Measurements from ENCODE around the gene GRIN3A. TPM values are rescaled to one million over a fixed set of nuclear protein-coding genes. Genes with fewer than 3 reads are reported as not detected.

GRIN3A gene
- total RNA-seq, 1 experiment from 2014 or later = 0.03 TPM

DNA sequence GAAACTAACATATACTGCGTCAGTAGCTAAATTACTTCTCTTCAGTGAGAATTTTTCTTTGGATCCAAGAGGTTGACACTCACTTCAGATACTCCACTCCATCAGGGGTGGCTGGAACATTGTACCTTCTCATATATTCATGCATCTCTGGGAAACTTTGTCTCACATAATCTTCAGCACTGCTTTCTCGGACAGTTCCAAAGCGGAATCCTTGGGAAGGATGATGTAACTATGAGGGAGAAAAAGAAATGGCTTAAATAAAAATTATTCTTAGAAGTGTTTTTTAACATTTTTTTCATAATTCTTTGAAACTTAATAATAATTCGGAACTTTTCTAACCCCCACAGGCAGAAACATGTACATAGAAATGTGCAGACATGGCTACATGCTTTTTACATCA is 110.3 kb downstream of the GRIN3A start:
- TF ChIP-seq TCF7L2 (IDR thresholded peaks at IDR 0.05; ENCODE audit: low read depth, low read length) = no peak
- TF ChIP-seq, protein P1, sequence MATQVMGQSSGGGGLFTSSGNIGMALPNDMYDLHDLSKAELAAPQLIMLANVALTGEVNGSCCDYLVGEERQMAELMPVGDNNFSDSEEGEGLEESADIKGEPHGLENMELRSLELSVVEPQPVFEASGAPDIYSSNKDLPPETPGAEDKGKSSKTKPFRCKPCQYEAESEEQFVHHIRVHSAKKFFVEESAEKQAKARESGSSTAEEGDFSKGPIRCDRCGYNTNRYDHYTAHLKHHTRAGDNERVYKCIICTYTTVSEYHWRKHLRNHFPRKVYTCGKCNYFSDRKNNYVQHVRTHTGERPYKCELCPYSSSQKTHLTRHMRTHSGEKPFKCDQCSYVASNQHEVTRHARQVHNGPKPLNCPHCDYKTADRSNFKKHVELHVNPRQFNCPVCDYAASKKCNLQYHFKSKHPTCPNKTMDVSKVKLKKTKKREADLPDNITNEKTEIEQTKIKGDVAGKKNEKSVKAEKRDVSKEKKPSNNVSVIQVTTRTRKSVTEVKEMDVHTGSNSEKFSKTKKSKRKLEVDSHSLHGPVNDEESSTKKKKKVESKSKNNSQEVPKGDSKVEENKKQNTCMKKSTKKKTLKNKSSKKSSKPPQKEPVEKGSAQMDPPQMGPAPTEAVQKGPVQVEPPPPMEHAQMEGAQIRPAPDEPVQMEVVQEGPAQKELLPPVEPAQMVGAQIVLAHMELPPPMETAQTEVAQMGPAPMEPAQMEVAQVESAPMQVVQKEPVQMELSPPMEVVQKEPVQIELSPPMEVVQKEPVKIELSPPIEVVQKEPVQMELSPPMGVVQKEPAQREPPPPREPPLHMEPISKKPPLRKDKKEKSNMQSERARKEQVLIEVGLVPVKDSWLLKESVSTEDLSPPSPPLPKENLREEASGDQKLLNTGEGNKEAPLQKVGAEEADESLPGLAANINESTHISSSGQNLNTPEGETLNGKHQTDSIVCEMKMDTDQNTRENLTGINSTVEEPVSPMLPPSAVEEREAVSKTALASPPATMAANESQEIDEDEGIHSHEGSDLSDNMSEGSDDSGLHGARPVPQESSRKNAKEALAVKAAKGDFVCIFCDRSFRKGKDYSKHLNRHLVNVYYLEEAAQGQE (IDR thresholded peaks at IDR 0.05; ENCODE audit: insufficient read depth in 1 of 2, low read depth in 2 of 2, low read length in 1 of 2) = peak in 1 of 2 experiments; percentile 58; a peak in 2 of 4 replicates
- no peak for TF ChIP-seq POLR2AphosphoS5 (IDR thresholded peaks at IDR 0.05; ENCODE audit: low read depth, low read length)
- TF ChIP-seq SIN3A (IDR thresholded peaks at IDR 0.05; ENCODE audit: borderline replicate concordance, insufficient read depth, low read depth, low read length) = no peak
- intact Hi-C loops (cut with micrococcal nuclease; ENCODE audit: unreplicated experiment) (no loop called here), in situ Hi-C loops (cut with HindIII; ENCODE audit: low pct_unique_long_range_greater_than_20kb, low sequenced_read_pairs) (no loop called here)
- Histone ChIP-seq H3K4me1 (ENCODE audit: control insufficient read depth, insufficient read depth, low read length) (no peaks in the 10 kb centered on the region), H3K9me3 (ENCODE audit: control insufficient read depth, insufficient read depth, low read depth, low read length) (no peaks in the 10 kb centered on the region), H3K4me3 (ENCODE audit: low read depth in 2 of 2, low read length in 2 of 2) (no peak overlapping the region), H3K27ac (ENCODE audit: low read length) (no peak overlapping the region), H3K36me3 (ENCODE audit: control insufficient read depth, insufficient read depth, low read length) (no peaks in the 10 kb centered on the region), H3K27me3 (ENCODE audit: control insufficient read depth, insufficient read depth, low read length) (no peaks in the 10 kb centered on the region)
- POLR2A ChIA-PET = no interaction called here
- no peak for DNase-seq (ENCODE audit: low read depth, low spot score)
- CTCF ChIA-PET = no interaction called here
- ATAC-seq = no peak
- no TSS peak for BruUV-seq (replicated peaks)

DNA sequence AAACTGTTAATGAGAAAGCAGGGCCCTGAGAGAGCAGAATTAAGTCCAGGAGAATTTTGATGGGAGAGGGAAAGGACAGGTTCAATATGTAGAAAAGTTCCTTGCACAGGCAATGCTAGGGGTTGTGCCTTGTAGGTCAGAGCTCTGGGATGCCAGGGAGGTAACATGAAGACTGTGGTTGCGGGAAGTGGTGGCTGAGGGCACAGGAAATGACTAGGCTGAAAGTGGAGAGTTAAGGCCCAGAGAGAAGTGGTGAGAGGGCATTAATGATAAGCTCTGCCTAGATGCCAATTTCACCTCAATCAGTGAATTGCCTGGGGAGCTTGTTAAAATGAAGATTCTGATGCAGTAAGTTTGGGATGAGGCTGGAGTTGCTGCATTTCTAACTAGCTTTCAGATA is 112.2 kb downstream of the GRIN3A start:
- no peak for DNase-seq (ENCODE audit: low read depth, low spot score)
- BruUV-seq (replicated peaks) = no TSS peak
- no peak for ATAC-seq
- intact Hi-C loops (cut with micrococcal nuclease; ENCODE audit: unreplicated experiment) (no loop called here), in situ Hi-C loops (cut with HindIII; ENCODE audit: low pct_unique_long_range_greater_than_20kb, low sequenced_read_pairs) (no loop called here)
- Histone ChIP-seq H3K27me3 (ENCODE audit: control insufficient read depth, insufficient read depth, low read length) (no peaks in the 10 kb centered on the region), H3K36me3 (ENCODE audit: control insufficient read depth, insufficient read depth, low read length) (no peaks in the 10 kb centered on the region), H3K9me3 (ENCODE audit: control insufficient read depth, insufficient read depth, low read depth, low read length) (no peaks in the 10 kb centered on the region), H3K4me3 (ENCODE audit: low read depth in 2 of 2, low read length in 2 of 2) (no peak overlapping the region), H3K27ac (ENCODE audit: low read length) (no peak overlapping the region), H3K4me1 (ENCODE audit: control insufficient read depth, insufficient read depth, low read length) (no peaks in the 10 kb centered on the region)
- ChIA-PET CTCF (no interaction called here), POLR2A (no interaction called here)
- TF ChIP-seq TCF7L2 (IDR thresholded peaks at IDR 0.05; ENCODE audit: low read depth, low read length) (no peak), SIN3A (IDR thresholded peaks at IDR 0.05; ENCODE audit: borderline replicate concordance, insufficient read depth, low read depth, low read length) (no peak), POLR2AphosphoS5 (IDR thresholded peaks at IDR 0.05; ENCODE audit: low read depth, low read length) (no peak)
- TF ChIP-seq, protein P2, sequence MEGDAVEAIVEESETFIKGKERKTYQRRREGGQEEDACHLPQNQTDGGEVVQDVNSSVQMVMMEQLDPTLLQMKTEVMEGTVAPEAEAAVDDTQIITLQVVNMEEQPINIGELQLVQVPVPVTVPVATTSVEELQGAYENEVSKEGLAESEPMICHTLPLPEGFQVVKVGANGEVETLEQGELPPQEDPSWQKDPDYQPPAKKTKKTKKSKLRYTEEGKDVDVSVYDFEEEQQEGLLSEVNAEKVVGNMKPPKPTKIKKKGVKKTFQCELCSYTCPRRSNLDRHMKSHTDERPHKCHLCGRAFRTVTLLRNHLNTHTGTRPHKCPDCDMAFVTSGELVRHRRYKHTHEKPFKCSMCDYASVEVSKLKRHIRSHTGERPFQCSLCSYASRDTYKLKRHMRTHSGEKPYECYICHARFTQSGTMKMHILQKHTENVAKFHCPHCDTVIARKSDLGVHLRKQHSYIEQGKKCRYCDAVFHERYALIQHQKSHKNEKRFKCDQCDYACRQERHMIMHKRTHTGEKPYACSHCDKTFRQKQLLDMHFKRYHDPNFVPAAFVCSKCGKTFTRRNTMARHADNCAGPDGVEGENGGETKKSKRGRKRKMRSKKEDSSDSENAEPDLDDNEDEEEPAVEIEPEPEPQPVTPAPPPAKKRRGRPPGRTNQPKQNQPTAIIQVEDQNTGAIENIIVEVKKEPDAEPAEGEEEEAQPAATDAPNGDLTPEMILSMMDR (IDR thresholded peaks at IDR 0.05) = no peak
- TF ChIP-seq, protein P1 (IDR thresholded peaks at IDR 0.05; ENCODE audit: insufficient read depth in 1 of 2, low read depth in 2 of 2, low read length in 1 of 2) = no peak

Data from Panc1 (cell line).